Spleen (tissue), 11 donors: Measurements from ENCODE around the gene PAMR1. TPM values are rescaled to one million over a fixed set of nuclear protein-coding genes. Genes with fewer than 3 reads are reported as not detected.

Experiments
- DNase-seq: peaks from one replicate; pipeline ENCODE4 v3.0.0-alpha.2; 2020
- H3K27ac ChIP-seq, 8 donors: fragments of 200-600 bp; sonication (generic) in 7 of 8; 1 replicate in 4 of 8; 2 replicates in 4 of 8; pipeline versions ENCODE4 v1.5.0 to v1.8.0; 2016 to 2021; ENCODE audit warnings: inconsistent platforms in 4 of 8, mild to moderate bottlenecking in 4 of 8, moderate library complexity in 1 of 8
- H3K27me3 ChIP-seq, 7 donors: fragments of 200-600 bp; sonication (generic) in 6 of 7; replicated peaks in 1 of 7; 1 replicate in 4 of 7; 2 replicates in 3 of 7; pipeline versions ENCODE4 v1.5.0 to v1.8.0; 2016 to 2021; ENCODE audit warnings: inconsistent platforms in 3 of 7, mild to moderate bottlenecking in 1 of 7
- H3K36me3 ChIP-seq, 6 donors: fragments of 200-600 bp; sonication (generic) in 5 of 6; 1 replicate in 4 of 6; 2 replicates in 2 of 6; pipeline versions ENCODE4 v1.5.0 to v1.8.0; 2016 to 2021; ENCODE audit warnings: inconsistent platforms in 2 of 6
- H3K4me1 ChIP-seq, 6 donors: fragments of 200-600 bp; sonication (generic) in 5 of 6; 1 replicate in 3 of 6; 2 replicates in 3 of 6; pipeline versions ENCODE4 v1.5.0 to v1.8.0; 2016 to 2021; ENCODE audit warnings: inconsistent platforms in 3 of 6
- H3K4me3 ChIP-seq, 8 donors: fragments of 200-600 bp; sonication (generic) in 7 of 8; 1 replicate in 4 of 8; 2 replicates in 4 of 8; pipeline versions ENCODE4 v1.5.0 to v1.8.0; 2016 to 2021; ENCODE audit warnings: inconsistent platforms in 4 of 8, mild to moderate bottlenecking in 4 of 8, moderate library complexity in 2 of 8
- H3K9me3 ChIP-seq, 8 donors: fragments of 200-600 bp; sonication (generic) in 7 of 8; 1 replicate in 4 of 8; 2 replicates in 4 of 8; pipeline versions ENCODE4 v1.5.0 to v1.8.0; 2016 to 2021; ENCODE audit warnings: inconsistent platforms in 4 of 8
- POLR2A ChIP-seq, 3 donors: fragments of 450-650 bp; IDR thresholded peaks; one replicate each; pipeline ENCODE4 v1.5.1; 2017; ENCODE audit warnings: antibody characterized with exemption in 3 of 3, mild to moderate bottlenecking in 1 of 3
- POLR2AphosphoS5 ChIP-seq, 3 donors: sonication (generic); formaldehyde crosslinking; IDR thresholded peaks; one replicate each; pipeline ENCODE4 v1.5.1; 2017; ENCODE audit warnings: antibody characterized with exemption in 3 of 3
- WGBS, 5 donors: extraction: QIAGEN DNeasy Blood & Tissue Kit in 3 of 5; methylation state at CpG; one replicate each; pipeline versions ENCODE4 v1.1.5 to v1.1.7; 2013 to 2018; 5-methylcytosine and 5-hydroxymethylcytosine counted together
- intact Hi-C: fragments of 100-400 bp; cut with DNase I; formaldehyde crosslinking; loops from one replicate; pipeline ENCODE4 v1.15.0; 2023; ENCODE audit warnings: low total_unique reads
- polyA plus RNA-seq, 3 donors: library from polyadenylated mRNA; stranded (reverse); fragments of 200-250 nt; gene quantifications; one replicate each; pipeline ENCODE4 v1.2.1, GENCODE V29; 2013
- total RNA-seq, 7 donors: library from RNA; depleted of rRNA in 3 of 7; stranded (reverse); fragments of >200 nt in 3 of 7; fragmentation: NEBNext Ultra II Directional in 4 of 7; extraction: Animal tissue kit (Norgen Biotek cat#: 25700) in 4 of 7; gene quantifications; one replicate each; pipeline versions ENCODE4 v1.1.0 to v1.2.1, GENCODE V29; 2016 to 2021
- TF ChIP-seq, protein P1 (sequence below), 11 experiments: fragments of 200-600 bp in 7 of 11; fragments of 450-650 bp in 4 of 11; sonication (generic) in 4 of 11; IDR thresholded peaks in 8 of 11; conservative IDR thresholded peaks in 3 of 11; 1 replicate in 7 of 11; 2 replicates in 4 of 11; pipeline versions ENCODE4 v1.4.0 to v1.8.0; 2016 to 2021; ENCODE audit warnings: antibody characterized with exemption in 11 of 11, inconsistent platforms in 4 of 11, mild to moderate bottlenecking in 1 of 11
- donor health status: healthy with polysubstance abuse.
- donor health status: DM: no; HTN: no; CAD: no; lungs with moderate emphysema.
- donor health status: DM: no; HTN: no; CAD: no.
- donor health status: Bipolar disorder and iron deficiency.
- donor health status: healthy.
- donor health status: DM: no; HTN: no; CAD: no.
- donor health status: DM: yes; HTN: yes; CAD: no.

PAMR1 gene
- total and polyA plus RNA-seq, 10 donors = 1.3 to 23.6 (median 5.1) TPM

DNA sequence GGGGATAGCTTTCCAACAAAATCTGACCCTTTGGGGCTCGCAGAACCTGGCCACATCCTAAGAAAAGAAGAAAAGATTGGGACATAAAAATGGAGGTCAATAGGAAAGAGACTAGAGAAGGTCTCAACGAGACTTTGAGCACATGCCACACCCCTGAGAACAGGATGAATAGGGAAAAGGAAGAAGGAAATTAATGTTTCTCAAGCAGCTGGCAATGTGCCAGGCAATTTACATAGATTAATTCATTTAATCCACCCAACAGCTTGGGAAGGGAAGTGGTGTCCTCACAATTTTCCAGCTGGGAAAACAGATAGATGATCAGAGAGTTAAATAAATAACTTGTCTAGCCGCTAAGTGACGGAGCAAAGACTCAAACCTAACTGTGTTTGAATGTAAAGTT lies 50.7 kb downstream of the PAMR1 start:
- no peaks in the 10 kb centered on the region for H3K36me3 ChIP-seq
- no peak for TF ChIP-seq POLR2AphosphoS5 (IDR thresholded peaks at IDR 0.05)
- TF ChIP-seq POLR2A (IDR thresholded peaks at IDR 0.05) = no peak
- TF ChIP-seq, protein P1, sequence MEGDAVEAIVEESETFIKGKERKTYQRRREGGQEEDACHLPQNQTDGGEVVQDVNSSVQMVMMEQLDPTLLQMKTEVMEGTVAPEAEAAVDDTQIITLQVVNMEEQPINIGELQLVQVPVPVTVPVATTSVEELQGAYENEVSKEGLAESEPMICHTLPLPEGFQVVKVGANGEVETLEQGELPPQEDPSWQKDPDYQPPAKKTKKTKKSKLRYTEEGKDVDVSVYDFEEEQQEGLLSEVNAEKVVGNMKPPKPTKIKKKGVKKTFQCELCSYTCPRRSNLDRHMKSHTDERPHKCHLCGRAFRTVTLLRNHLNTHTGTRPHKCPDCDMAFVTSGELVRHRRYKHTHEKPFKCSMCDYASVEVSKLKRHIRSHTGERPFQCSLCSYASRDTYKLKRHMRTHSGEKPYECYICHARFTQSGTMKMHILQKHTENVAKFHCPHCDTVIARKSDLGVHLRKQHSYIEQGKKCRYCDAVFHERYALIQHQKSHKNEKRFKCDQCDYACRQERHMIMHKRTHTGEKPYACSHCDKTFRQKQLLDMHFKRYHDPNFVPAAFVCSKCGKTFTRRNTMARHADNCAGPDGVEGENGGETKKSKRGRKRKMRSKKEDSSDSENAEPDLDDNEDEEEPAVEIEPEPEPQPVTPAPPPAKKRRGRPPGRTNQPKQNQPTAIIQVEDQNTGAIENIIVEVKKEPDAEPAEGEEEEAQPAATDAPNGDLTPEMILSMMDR (IDR thresholded peaks at IDR 0.05 in 8 of 11, conservative IDR thresholded peaks at IDR 0.05 in 3 of 11) = no peak
- H3K27me3 ChIP-seq = peaks cover 0 to 27% (median 0%) of the 10 kb centered on the region in 7 donors
- DNase-seq = no peak
- H3K9me3 ChIP-seq = no peaks in the 10 kb centered on the region
- no peak overlapping the region for H3K4me3 ChIP-seq
- intact Hi-C loops = no loop called here
- H3K4me1 ChIP-seq = no peaks in the 10 kb centered on the region
- H3K27ac ChIP-seq = no peak overlapping the region
- WGBS, 5 donors = 70 to 78% (median 74%) methylated on average over 4 of the region's 4 CpGs

DNA sequence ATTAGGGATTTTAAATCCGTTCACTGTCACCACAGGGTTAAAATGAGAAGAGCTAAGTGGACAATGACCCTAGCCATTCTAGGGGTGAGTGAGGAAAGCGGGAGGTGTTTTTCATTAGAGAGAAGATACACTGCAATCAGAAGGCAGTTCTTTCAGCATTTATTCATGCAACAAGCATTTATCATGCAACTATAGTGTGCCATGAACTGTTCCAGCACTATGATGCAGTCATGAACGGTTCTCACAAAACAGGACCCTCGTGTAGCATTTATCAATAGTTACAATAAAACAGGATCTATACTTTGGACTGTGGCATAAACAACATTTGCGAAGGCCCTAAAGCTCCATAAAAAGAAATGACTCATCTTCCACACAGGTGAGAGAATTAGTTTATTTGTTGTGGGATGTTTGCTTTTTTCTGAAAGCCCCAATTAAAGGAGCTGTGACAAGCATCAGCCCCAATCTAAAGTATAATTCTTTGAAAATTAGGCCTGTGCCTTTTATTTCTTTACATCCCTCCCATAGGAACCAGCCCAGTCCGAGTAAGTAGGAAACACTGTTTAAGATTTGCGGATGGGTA lies 51.5 kb downstream of the PAMR1 start:
- WGBS, 5 donors = 74 to 90% (median 89%) methylated on average over 7 of the region's 7 CpGs
- Histone ChIP-seq H3K36me3 (no peaks in the 10 kb centered on the region), H3K9me3 (no peaks in the 10 kb centered on the region), H3K4me1 (no peaks in the 10 kb centered on the region), H3K27me3 (peaks cover 0 to 25% (median 0%) of the 10 kb centered on the region in 7 donors), H3K27ac (no peak overlapping the region), H3K4me3 (no peak overlapping the region)
- TF ChIP-seq POLR2AphosphoS5 (IDR thresholded peaks at IDR 0.05) (no peak), POLR2A (IDR thresholded peaks at IDR 0.05) (no peak)
- TF ChIP-seq, protein P1 (IDR thresholded peaks at IDR 0.05 in 8 of 11, conservative IDR thresholded peaks at IDR 0.05 in 3 of 11) = no peak
- DNase-seq = no peak
- intact Hi-C loops = no loop called here

DNA sequence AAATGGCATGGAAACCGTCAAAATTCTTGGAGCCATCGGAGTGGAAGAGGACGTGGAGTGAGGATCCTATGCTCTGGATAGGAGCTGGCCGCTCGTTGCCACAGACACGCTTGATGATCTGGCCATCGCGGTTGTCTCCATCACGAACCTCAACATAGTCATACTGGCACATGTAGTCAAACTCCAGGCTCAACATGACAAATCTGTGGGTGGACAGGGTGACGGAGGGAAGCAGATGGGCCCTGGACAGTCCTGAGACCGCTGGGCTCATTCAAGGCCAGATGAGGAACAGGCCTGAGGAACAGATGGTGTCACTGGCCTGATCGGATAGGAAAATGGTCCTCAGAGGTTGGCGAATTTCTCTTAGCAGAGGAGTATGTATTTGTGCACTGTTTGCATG lies 54.8 kb downstream of the PAMR1 start:
- whole genome bisulfite sequencing, 5 donors = 82 to 91% (median 88%) methylated on average over 13 of the region's 13 CpGs
- intact Hi-C loops = no loop called here
- H3K27me3 ChIP-seq = peaks cover 0 to 16% (median 0%) of the 10 kb centered on the region in 7 donors

DNA sequence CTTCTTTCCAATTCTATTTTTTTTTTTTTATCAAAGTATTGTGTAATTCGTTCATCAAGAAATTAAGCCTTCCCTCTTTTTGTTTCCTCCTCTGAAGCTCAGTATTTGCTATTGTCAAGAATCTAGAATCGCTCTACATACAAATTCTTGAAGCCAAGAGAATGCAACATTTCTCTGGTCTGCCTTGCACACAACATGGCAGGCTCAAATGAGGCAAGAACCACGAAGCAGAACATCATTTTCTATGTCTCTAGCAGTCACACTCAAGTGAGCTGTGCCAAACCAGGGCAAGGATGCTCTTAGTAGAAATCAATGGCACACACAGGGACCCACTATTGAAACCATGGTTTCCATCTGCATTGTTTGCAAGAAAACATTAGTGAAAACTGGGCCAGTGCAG lies 59.4 kb downstream of the PAMR1 start:
- DNase-seq = no peak
- 71 to 81% (median 71%) methylated on average over 3 of the region's 3 CpGs for WGBS, 5 donors
- intact Hi-C loops = no loop called here

More for the DNA sequence above, 54.8 kb downstream of the PAMR1 start:
- H3K36me3 ChIP-seq = no peaks in the 10 kb centered on the region
- TF ChIP-seq POLR2A (IDR thresholded peaks at IDR 0.05) (no peak), POLR2AphosphoS5 (IDR thresholded peaks at IDR 0.05) (no peak)
- H3K9me3 ChIP-seq = no peaks in the 10 kb centered on the region
- H3K4me3 ChIP-seq = no peak overlapping the region
- H3K27ac ChIP-seq = no peak overlapping the region
- no peak for DNase-seq
- H3K4me1 ChIP-seq = no peaks in the 10 kb centered on the region

More for the DNA sequence above, 59.4 kb downstream of the PAMR1 start:
- peaks cover 0 to 12% (median 0%) of the 10 kb centered on the region in 7 donors for H3K27me3 ChIP-seq
- TF ChIP-seq, protein P1 (IDR thresholded peaks at IDR 0.05 in 8 of 11, conservative IDR thresholded peaks at IDR 0.05 in 3 of 11) = no peak
- TF ChIP-seq POLR2AphosphoS5 (IDR thresholded peaks at IDR 0.05) (no peak), POLR2A (IDR thresholded peaks at IDR 0.05) (no peak)
- no peaks in the 10 kb centered on the region for H3K4me1 ChIP-seq
- no peaks in the 10 kb centered on the region for H3K9me3 ChIP-seq
- no peak overlapping the region for H3K4me3 ChIP-seq
- no peak overlapping the region for H3K27ac ChIP-seq
- H3K36me3 ChIP-seq = no peaks in the 10 kb centered on the region
